ENCODE results near the gene SCAMP1. TPM values are rescaled to one million over a fixed set of nuclear protein-coding genes. Genes with fewer than 3 reads are reported as not detected.
"Not testable (repeated sequence)": the region's sequence is repeated elsewhere in the genome, so short reads cannot be mapped to it uniquely, and the experiment has no call there.

Gene SCAMP1
- total RNA-seq, 3 donors from 2014 or later: 12.2 to 16.0 (median 13.5) TPM

GRCh38 chr5:78341440-78341839, 19.0 kb upstream of the SCAMP1 start:
- DNase-seq: no peak
- H3K4me1 Mint-ChIP-seq (ENCODE audit: low read depth): no peaks in the 10 kb centered on the region
- no peak overlapping the region for H3K4me3 Mint-ChIP-seq
- no peak for ATAC-seq
- no peaks in the 10 kb centered on the region for H3K36me3 Mint-ChIP-seq (ENCODE audit: insufficient read depth)
- H3K27me3 Mint-ChIP-seq (ENCODE audit: low read depth): peaks cover 13% of the 10 kb centered on the region
- H3K9me3 Mint-ChIP-seq: peaks cover 14% of the 10 kb centered on the region

GRCh38 chr5:78345485-78345884, 14.9 kb upstream of the SCAMP1 start:
- Mint-ChIP-seq H3K36me3 (ENCODE audit: insufficient read depth) (no peaks in the 10 kb centered on the region), H3K4me1 (ENCODE audit: low read depth) (no peaks in the 10 kb centered on the region), H3K9me3 (no peaks in the 10 kb centered on the region), H3K27me3 (ENCODE audit: low read depth) (peaks cover 7% of the 10 kb centered on the region), H3K4me3 (no peak overlapping the region)
- DNase-seq (no peak), ATAC-seq (no peak)

- no peak for ATAC-seq
- no peaks in the 10 kb centered on the region for H3K27me3 Mint-ChIP-seq (ENCODE audit: low read depth)
- H3K36me3 Mint-ChIP-seq (ENCODE audit: insufficient read depth): no peaks in the 10 kb centered on the region
- H3K4me1 Mint-ChIP-seq (ENCODE audit: low read depth): peaks cover 14% of the 10 kb centered on the region
- no peak for DNase-seq
- H3K4me3 Mint-ChIP-seq: no peak overlapping the region
- H3K9me3 Mint-ChIP-seq: no peaks in the 10 kb centered on the region
These were observed 6.9 kb upstream of the SCAMP1 start for GRCh38 chr5:78353520-78353919.

- peaks cover 20% of the 10 kb centered on the region for H3K4me1 Mint-ChIP-seq (ENCODE audit: low read depth)
- ATAC-seq: no peak
- H3K27me3 Mint-ChIP-seq (ENCODE audit: low read depth): no peaks in the 10 kb centered on the region
- no peak overlapping the region for H3K4me3 Mint-ChIP-seq
- H3K9me3 Mint-ChIP-seq: no peaks in the 10 kb centered on the region
- no peaks in the 10 kb centered on the region for H3K36me3 Mint-ChIP-seq (ENCODE audit: insufficient read depth)
- DNase-seq: no peak
These were observed 6.2 kb upstream of the SCAMP1 start for GRCh38 chr5:78354066-78354670.

GRCh38 chr5:78355561-78355960, 4.9 kb upstream of the SCAMP1 start:
- Mint-ChIP-seq H3K9me3 (no peaks in the 10 kb centered on the region), H3K4me3 (no peak overlapping the region), H3K36me3 (ENCODE audit: insufficient read depth) (no peaks in the 10 kb centered on the region), H3K27me3 (ENCODE audit: low read depth) (no peaks in the 10 kb centered on the region), H3K4me1 (ENCODE audit: low read depth) (peaks cover 26% of the 10 kb centered on the region)
- DNase-seq (no peak), ATAC-seq (no peak)

GRCh38 chr5:78359455-78359830, 974 bp upstream of the SCAMP1 start:
- Mint-ChIP-seq H3K4me1 (ENCODE audit: low read depth) (peaks cover 47% of the 10 kb centered on the region), H3K4me3 (peak overlapping the region; percentile 98)
- not testable (repeated sequence) for H3K9me3 Mint-ChIP-seq; H3K27me3 Mint-ChIP-seq (ENCODE audit: low read depth); DNase-seq; ATAC-seq; H3K36me3 Mint-ChIP-seq (ENCODE audit: insufficient read depth)

- Mint-ChIP-seq H3K4me3 (peak overlapping the region; percentile 98), H3K36me3 (ENCODE audit: insufficient read depth) (peaks cover 2% of the 10 kb centered on the region), H3K9me3 (no peaks in the 10 kb centered on the region), H3K27me3 (ENCODE audit: low read depth) (no peaks in the 10 kb centered on the region), H3K4me1 (ENCODE audit: low read depth) (peaks cover 50% of the 10 kb centered on the region)
- no peak for DNase-seq
- no peak for ATAC-seq
These were observed 182 bp downstream of the SCAMP1 start for GRCh38 chr5:78360674-78360923.

- peaks cover 2% of the 10 kb centered on the region for H3K36me3 Mint-ChIP-seq (ENCODE audit: insufficient read depth)
- H3K4me3 Mint-ChIP-seq: peak overlapping the region; percentile 98
- H3K27me3 Mint-ChIP-seq (ENCODE audit: low read depth): no peaks in the 10 kb centered on the region
- H3K4me1 Mint-ChIP-seq (ENCODE audit: low read depth): peaks cover 52% of the 10 kb centered on the region
- H3K9me3 Mint-ChIP-seq: no peaks in the 10 kb centered on the region
- DNase-seq (peak; percentile 71), ATAC-seq (peak; percentile 49 to 52)
These were observed 660 bp downstream of the SCAMP1 start for GRCh38 chr5:78360924-78361630.

- peak overlapping the region; percentile 98 for H3K4me3 Mint-ChIP-seq
- no peaks in the 10 kb centered on the region for H3K9me3 Mint-ChIP-seq
- ATAC-seq (no peak), DNase-seq (no peak)
- H3K4me1 Mint-ChIP-seq (ENCODE audit: low read depth): peaks cover 52% of the 10 kb centered on the region
- H3K36me3 Mint-ChIP-seq (ENCODE audit: insufficient read depth): peaks cover 2% of the 10 kb centered on the region
- H3K27me3 Mint-ChIP-seq (ENCODE audit: low read depth): no peaks in the 10 kb centered on the region
These were observed 1.2 kb downstream of the SCAMP1 start for GRCh38 chr5:78361631-78361993.

- DNase-seq: no peak
- Mint-ChIP-seq H3K4me1 (ENCODE audit: low read depth) (peaks cover 51% of the 10 kb centered on the region), H3K27me3 (ENCODE audit: low read depth) (no peaks in the 10 kb centered on the region), H3K4me3 (peak overlapping the region; percentile 0), H3K9me3 (no peaks in the 10 kb centered on the region), H3K36me3 (ENCODE audit: insufficient read depth) (peaks cover 2% of the 10 kb centered on the region)
- ATAC-seq: no peak
These were observed 1.8 kb downstream of the SCAMP1 start for GRCh38 chr5:78362220-78362619.

GRCh38 chr5:78364005-78364404, 3.6 kb downstream of the SCAMP1 start:
- Mint-ChIP-seq H3K4me3 (no peak overlapping the region), H3K4me1 (ENCODE audit: low read depth) (peaks cover 49% of the 10 kb centered on the region), H3K36me3 (ENCODE audit: insufficient read depth) (peaks cover 2% of the 10 kb centered on the region), H3K9me3 (no peaks in the 10 kb centered on the region), H3K27me3 (ENCODE audit: low read depth) (no peaks in the 10 kb centered on the region)
- DNase-seq: no peak
- no peak for ATAC-seq

GRCh38 chr5:78367318-78367991, 7.0 kb downstream of the SCAMP1 start:
- peaks cover 46% of the 10 kb centered on the region for H3K4me1 Mint-ChIP-seq (ENCODE audit: low read depth)
- peak; percentile 65 to 82 for ATAC-seq
- H3K9me3 Mint-ChIP-seq: no peaks in the 10 kb centered on the region
- no peak for DNase-seq
- H3K36me3 Mint-ChIP-seq (ENCODE audit: insufficient read depth): peaks cover 2% of the 10 kb centered on the region
- no peaks in the 10 kb centered on the region for H3K27me3 Mint-ChIP-seq (ENCODE audit: low read depth)
- H3K4me3 Mint-ChIP-seq: no peak overlapping the region

- Mint-ChIP-seq H3K9me3 (no peaks in the 10 kb centered on the region), H3K4me3 (no peak overlapping the region), H3K4me1 (ENCODE audit: low read depth) (peaks cover 35% of the 10 kb centered on the region), H3K36me3 (ENCODE audit: insufficient read depth) (no peaks in the 10 kb centered on the region), H3K27me3 (ENCODE audit: low read depth) (no peaks in the 10 kb centered on the region)
- ATAC-seq (no peak), DNase-seq (no peak)
These were observed 9.3 kb downstream of the SCAMP1 start for GRCh38 chr5:78369680-78370079.

- Mint-ChIP-seq H3K4me3 (no peak overlapping the region), H3K27me3 (ENCODE audit: low read depth) (no peaks in the 10 kb centered on the region), H3K9me3 (no peaks in the 10 kb centered on the region), H3K36me3 (ENCODE audit: insufficient read depth) (peaks cover 7% of the 10 kb centered on the region), H3K4me1 (ENCODE audit: low read depth) (peaks cover 29% of the 10 kb centered on the region)
- DNase-seq (no peak), ATAC-seq (no peak)
These were observed 12.8 kb downstream of the SCAMP1 start for GRCh38 chr5:78373231-78373630.

- Mint-ChIP-seq H3K4me3 (no peak overlapping the region), H3K4me1 (ENCODE audit: low read depth) (peaks cover 19% of the 10 kb centered on the region)
- ATAC-seq: no peak
These were observed 15.9 kb downstream of the SCAMP1 start for GRCh38 chr5:78376315-78376714.

More at GRCh38 chr5:78376315-78376714, 15.9 kb downstream of the SCAMP1 start:
- Mint-ChIP-seq H3K9me3 (no peaks in the 10 kb centered on the region), H3K36me3 (ENCODE audit: insufficient read depth) (peaks cover 10% of the 10 kb centered on the region), H3K27me3 (ENCODE audit: low read depth) (no peaks in the 10 kb centered on the region)
- DNase-seq: no peak
